ENCODE measurements around the gene HSPB1. TPM values are rescaled to one million over a fixed set of nuclear protein-coding genes. Genes with fewer than 3 reads are reported as not detected.
"Not testable (repeated sequence)": the region's sequence is repeated elsewhere in the genome, so short reads cannot be mapped to it uniquely, and the experiment has no call there.

Gene HSPB1
- total RNA-seq, 1 donor from 2014 or later: 1,074 TPM

DNA sequence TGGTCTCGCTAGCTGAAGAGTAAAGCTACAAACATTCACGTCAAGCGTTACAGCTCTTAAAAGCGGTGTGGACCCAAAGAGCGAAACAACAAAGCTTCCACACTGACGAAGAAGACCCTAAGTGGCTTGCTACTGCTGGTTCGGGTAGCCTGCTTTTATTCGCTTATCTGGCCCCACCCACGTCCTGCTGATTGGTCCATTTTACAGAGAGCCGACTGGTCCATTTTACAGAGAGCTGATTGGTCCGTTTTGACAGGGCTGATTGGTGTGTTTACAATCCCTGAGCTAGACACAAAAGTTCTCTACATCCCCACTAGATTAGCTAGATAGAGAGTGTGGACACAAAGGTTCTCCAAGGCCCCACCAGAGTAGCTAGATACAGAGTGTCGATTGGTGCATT lies 6.4 kb downstream of the HSPB1 start:
- DNase-seq (ENCODE audit: low spot score): not testable (repeated sequence)

DNA sequence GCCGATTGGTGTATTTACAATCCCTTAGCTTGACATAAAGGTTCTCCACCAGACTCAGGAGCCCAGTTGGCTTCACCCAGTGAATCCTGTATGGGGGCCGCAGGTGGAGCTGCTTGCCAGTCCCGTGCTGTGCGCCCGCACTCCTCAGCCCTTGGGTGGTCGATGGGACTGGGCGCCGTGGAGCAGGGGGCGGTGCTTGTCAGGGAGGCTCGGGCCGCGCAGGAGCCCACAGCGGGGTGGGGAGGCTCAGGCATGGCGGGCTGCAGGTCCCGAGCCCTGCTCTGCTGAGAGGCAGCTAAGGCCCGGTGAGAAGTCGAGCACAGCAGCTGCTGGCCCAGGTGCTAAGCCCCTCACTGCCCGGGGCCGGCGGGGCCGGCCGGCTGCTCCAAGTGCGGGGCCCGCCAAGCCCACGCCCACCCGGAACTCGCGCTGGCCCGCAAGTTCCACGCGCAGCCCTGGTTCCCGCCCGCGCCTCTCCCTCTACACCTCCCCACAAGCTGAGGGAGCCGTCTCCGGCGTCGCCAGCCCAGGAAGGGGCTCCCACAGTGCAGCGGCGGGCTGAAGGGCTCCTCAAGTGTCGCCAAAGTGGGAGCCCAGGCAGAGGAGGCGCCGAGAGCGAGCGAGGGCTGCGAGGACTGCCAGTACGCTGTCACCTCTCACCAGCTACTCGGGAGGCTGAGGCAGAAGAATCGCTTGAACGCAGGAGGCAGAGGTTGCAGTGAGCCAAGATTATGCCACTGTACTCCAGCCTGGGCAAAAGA lies 7.0 kb downstream of the HSPB1 start:
- DNase-seq (ENCODE audit: low spot score): not testable (repeated sequence)

DNA sequence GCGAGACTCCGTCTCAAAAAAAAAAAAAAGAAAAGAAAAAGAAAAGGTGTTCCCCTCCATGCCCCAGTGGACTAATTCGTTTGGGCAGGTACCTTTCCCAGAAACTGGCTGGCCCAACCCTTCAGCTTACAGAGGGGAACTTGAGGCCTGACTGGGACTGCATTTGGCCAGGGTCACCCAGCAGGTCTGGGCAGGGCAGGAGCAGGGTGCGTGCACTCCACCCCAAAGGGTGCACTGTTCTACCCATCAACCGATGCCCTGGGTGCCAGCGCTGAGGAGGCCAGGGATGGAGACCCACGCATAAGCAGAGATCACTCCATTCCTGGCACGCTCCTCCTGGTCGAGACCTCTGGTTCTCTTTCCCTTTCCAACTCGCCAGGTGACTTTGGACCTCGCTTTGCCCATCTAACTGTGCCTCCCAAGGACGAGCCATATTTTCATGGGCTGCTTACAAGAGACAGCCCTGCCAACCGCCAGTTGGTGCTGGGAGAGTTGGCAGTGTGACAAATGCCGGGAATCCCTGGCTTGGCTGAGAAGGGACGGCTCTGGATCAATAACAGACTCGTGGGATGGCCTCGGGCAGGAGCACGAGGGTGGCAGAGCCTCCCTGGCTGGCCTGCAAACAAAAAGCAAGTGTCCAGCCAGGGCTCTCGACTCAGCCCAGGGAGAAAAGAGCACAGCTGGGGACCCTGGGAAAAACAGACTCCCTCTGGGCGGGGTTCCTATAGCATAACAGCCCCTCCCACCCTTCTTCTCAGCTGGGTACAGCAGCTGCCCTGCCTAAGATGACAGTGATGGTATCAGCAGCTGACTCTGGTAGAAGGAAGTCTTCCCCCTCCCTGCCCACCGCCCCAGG lies 7.9 kb downstream of the HSPB1 start:
- no peak for DNase-seq (ENCODE audit: low spot score)

DNA sequence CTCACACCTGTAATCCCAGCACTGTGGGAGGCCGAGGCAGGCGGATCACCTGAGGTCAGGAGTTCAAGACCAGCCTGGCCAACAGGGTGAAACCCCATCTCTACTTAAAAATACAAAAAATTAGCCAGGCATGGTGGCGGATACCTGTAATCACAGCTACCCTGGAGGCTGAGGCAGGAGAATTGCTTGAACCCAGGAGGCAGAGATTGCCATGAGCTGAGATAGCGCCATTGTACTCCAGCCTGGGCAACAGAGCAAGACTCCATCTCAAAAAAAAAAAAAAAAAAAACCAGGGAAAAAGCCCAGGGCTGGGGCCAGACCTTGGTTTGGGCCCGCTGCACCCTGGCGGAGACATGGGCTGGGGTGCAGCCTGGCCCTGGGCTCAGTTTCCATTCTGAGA lies 9.4 kb downstream of the HSPB1 start:
- not testable (repeated sequence) for DNase-seq (ENCODE audit: low spot score)

DNA sequence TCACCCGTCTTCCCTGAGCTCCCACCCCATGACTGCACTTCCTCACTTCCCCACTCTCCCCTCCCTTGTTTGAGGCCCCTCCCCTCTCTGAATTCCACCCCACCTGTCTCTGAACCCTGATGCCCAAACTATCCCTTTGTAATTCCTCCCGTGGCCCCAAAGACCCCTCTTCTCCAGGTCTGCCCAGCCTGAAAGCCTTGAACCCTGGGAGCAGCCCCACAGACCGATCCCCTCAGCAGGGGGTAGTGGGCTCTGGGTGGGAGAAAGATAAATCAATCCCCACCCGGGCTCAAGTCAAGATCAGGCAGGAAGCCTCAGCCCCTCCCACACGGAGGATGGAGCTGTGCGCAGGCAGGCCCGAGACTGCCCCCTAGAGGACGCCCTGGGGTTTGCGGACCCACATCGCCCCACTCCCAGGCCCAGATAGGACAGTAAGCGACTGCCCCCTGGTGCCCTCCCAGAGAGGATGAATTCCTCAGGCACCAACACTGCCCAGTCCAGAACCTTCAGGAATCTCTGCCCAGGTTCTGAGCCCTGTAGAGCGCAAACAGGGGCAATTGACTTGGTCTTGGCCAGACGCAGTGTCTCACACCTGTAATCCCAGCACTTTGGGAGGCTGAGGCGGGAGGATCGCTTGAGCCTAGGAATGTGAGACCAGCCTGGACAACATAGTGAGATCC lies 11.7 kb downstream of the HSPB1 start:
- DNase-seq (ENCODE audit: low spot score): peak; percentile 98

DNA sequence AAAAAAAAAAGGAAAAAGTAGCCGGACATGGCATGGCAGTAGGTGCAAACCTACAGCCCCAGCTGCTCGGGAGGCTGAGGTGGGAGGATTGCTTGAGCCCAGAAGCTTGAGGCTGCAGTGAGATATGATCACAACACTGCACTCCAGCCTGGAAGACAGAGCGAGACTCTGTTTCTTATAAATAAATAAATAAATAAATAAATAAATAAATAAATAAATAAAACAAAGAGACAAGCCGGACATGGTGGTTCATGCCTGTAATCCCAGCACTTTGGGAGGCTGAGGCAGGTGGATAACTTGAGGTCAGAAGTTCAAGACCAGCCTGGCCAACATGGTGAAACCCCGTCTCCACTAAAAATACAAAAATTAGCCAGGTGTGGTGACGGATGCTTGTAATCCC lies 12.3 kb downstream of the HSPB1 start:
- not testable (repeated sequence) for DNase-seq (ENCODE audit: low spot score)

DNA sequence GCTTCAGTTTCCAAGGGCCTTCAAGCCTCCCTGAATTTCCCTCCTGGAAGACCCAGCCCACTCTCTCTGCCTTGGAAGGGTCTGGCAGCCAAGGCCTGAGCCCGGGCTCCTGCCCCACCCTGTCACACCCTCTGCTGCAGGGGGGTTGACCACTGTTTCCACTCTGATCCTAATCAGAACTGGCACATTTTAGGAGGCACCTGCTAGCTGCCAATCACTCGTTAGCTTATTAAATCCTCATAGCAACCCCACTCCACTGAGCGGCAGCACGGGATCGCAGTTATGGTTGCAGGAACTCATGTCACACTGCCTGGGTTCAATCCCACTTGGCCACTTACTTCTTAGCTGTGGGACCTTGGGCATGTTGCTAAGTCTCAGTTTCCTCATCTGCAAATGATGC lies 12.9 kb downstream of the HSPB1 start:
- DNase-seq (ENCODE audit: low spot score): no peak

DNA sequence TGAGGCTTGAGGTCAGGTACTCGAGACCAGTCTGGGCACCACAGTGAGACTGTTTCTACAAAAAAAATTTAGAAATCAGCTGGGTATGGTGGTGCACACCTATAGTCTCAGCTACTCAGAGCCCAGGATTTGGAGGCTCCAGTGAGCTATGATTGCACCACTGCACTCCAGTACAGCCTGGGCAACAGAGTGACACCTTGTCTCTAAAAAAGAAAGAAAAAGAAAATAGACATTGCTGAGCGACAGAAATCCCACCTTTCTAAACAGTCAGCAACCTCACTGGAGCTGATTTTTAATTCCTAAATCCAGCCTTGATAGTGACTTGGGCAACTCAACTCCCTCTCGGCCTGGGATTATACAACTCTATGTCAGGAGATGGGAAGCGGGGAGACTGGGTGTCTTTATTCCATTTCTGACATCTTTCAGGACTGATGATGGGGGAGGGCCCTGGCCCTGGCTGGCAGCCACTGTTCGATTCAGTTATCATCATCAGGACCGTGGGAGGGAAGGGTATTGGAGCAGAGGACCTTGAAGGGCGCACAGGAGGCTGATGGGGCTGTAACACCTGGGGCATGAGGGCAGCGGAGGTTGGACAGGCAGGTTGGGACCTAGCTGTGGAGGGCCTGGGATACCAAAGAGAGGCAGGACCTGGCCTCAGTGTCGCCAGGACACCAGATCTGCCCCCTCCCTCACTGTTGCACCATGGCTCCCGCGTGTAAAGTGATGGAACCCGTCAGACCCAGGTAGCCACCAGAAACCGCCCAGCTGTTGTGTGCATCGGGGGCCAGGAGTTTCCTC lies 14.7 kb downstream of the HSPB1 start:
- peak; percentile 49 for DNase-seq (ENCODE audit: low spot score)

DNA sequence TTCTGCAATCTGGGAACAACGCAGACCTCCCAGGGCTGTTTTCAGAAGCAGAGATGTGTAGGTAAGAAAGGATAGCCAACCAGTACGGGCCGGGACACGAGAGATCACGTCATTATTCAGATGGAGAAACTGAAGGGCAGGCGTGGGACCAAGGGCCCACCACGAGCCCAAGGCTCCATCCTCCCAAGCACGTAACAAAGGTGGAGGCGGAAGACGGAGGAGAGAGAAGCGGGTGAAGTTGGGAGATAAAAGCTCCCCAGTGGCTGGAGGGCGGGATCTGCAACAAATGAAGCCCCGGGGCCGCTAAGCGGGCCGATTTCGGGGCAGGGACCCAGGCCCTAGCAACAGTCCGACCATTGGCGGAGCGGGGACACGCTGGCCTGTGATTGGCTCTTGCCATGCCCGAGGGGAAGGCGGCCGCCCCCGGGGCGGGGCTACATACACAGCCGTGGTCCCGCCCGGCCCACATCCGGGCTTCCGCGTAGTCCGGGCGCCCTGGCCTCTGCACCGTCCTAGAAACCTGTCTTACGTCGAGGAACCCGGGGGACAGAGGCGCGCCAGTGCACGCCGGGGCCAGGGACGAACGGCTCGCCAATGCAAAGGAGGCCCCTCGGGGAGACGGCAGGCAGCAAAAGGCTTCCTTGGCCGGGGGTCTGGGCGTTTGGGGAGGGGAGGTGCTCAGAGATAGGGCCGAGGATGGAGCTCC lies 15.5 kb downstream of the HSPB1 start:
- peak; percentile 98 for DNase-seq (ENCODE audit: low spot score)

DNA sequence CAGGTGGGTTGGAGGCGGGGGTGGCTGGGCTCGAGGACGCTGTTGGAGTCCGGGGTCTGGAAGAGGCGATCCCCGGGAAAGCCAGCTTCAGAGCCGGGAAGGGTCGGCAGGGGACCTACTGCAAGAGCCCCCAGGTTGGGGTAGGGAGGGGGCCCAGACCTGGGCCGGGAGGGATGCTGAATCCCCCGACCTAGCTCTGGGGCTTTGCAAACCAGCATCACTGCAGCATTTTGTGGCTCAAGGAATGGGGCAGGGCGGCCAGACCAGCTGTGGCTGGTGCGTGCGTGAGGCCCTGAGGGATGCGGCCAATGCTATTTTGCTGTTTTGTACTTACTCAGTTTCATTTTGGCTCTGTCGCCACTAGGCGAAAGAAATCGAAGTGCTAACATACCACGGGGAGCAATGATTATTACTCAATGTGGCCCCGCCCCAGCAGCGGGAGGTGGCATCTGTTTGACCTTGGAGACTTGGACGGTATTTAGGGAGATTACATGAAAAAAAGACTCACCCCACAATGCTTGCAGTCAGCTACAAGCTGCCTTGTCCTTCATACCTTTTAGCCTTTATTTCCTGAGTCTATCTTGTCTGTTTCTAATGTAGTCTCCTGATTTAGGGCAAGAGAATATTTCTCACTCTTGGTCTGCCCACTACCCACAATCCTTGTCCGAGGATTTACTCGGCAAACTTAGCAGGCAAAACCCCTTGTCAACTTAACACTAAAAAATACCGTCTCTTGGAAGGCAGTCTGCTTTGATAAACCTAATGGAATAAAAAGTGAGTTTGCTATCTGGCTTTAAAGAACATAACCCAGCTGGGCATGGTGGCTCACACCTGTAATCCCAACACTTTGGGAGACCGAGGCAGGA lies 16.2 kb downstream of the HSPB1 start:
- peak; percentile 85 for DNase-seq (ENCODE audit: low spot score)

DNA sequence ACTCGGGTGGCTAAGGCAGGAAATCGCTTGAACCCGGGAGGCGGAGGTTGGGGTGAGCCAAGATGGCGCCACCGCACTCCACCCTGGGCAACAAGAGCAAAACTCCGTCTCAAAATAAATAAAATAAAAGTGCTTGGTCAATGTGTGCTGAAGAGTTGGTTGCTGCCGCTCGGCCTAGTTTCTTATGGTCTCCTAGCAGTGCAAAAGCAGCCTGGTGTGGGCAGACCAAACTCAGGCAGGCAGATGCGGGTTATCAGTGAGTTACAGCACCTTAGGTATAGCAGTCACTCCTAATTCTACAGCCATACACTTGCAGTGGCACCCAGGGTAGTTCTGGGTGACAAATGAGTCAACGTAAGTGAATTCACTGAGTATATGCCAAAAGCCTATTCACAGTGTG lies 22.6 kb downstream of the HSPB1 start:
- DNase-seq (ENCODE audit: low spot score): no peak

DNA sequence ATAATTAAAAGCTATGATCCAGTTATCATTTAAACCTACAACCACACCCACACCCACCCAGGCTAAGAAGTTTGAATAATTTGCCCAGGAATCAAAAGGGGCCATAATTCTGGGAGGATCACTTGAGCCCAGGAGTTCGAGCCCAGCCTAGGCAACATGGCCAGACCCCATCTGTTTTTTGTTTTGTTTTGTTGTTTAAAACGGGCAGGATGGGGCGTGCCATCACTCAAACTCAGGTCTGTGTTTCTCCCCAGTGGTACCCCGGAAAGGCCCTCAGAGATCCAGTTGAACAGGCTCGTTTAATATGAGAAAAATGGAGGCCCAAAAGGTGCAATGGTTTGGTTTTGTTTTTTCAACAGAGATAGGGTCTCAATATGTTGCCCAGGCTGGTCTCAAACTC lies 23.3 kb downstream of the HSPB1 start:
- DNase-seq (ENCODE audit: low spot score): no peak

DNA sequence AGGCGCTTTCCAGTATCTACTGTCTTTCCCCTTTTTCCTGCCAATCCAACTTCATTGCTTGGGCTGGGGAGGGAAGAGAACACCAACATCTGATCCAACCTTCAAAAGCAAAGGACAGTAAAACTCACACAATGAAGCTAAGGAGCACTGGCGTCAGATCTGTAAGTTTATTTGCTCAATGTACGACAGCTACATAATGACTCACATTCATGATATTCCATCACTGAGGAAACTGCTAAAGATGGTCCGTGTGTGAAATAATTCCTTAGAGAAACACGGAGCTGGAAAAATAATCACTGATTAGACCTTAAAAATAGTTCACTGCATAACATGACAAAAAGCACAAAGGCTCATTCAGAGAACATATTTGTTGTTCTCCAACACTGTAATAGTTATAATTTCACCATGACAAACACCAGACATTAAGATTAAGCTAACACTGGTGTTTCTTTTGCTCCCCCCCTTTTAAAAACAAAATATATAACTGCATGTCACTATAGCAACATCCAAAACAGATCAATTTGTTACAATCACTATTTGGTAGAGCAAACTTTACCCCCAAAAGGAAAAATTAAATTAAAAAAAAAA lies 24.3 kb downstream of the HSPB1 start:
- DNase-seq (ENCODE audit: low spot score): no peak

DNA sequence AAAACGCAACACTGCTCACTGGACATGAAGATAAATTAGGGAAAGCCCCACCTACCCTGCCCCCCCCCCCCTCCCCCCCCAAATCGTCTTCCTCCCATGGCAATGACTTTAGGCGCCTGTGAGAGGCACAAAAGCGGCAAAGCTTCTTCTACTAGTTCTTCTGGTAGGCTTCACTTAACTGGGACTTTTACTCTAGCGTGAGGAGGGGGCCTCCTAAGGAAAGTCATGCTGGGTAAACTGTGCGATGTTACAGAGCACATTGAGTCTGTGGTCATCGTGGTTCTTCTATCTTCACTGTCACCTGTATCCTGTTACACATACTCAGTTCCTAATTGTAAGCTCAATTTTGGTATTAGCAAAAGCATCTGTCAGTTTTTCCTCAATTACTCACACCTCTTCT lies 25.1 kb downstream of the HSPB1 start:
- no peak for DNase-seq (ENCODE audit: low spot score)

DNA sequence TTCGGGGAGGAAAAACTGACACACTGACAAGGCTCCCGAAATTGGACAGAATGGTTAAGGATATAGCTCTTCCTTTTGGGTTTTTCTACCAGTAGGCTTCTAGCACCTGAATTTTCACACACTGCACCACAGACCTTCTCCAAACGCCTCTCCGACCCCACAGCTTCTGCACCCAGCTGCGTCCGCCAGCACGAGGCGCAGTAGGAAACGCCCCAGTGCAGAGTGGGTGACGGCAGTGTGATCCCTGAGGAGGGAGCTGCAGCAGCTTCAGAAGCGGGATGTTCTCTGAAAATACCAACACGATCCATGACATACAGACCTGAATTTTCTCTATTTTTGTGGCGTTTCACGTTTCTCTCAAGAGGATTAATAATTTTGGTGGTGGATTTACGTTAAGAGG lies 25.9 kb downstream of the HSPB1 start:
- no peak for DNase-seq (ENCODE audit: low spot score)

DNA sequence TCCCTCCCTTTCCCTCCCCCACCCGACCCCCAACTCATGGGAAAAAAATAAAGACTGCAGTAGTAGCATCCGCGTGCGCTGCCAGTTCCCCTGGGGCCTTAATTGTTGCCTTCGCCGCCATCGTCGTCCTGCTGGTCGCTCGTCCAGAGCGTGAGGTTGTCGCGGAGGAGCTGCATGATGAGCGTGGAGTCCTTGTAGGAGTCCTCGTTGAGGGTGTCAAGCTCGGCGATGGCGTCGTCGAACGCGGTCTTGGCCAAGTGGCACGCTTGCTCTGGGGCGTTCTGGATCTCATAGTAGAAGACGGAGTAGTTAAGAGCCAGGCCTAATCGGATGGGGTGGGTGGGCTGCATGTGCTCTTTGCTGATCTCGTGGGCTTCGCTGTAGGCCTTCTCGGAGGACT lies 27.0 kb downstream of the HSPB1 start:
- no peak for DNase-seq (ENCODE audit: low spot score)

DNA sequence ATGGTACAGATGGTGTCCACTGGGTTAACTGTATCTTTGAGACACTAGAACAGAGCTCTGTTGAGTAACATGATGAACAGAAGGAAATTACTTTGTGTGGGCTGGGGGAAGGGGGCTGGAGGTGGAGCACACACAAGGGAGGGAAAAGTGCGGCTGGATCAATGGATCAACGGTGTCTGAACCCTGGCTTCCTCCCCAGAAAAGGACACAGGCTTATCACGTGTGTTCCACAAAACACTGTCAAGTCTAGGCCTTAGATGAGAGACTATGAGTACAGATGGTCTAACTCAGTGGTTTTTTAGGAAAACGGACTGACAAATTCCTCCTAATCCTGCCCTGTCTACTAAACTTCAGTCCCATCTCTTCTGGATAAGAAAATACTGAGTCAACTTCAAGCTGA lies 27.8 kb downstream of the HSPB1 start:
- DNase-seq (ENCODE audit: low spot score): no peak

DNA sequence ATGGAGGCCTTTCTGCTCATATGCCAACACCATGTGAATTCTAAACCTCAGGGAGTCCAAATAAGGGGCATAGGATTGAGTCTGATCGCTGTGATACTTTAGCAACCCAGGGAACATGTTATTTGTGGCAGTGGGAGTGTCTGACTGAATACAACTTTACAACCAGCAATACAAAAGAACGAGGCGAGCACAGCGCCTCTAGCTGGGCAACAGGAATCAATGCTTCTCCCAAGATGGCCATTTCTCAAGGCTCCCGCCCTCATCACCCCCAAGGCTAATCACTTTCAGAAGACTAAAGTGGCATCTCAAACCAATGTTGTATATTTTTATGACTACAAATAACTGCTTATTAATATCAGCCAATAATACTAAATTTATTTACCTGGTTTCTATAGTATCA lies 28.2 kb downstream of the HSPB1 start:
- DNase-seq (ENCODE audit: low spot score): no peak

DNA sequence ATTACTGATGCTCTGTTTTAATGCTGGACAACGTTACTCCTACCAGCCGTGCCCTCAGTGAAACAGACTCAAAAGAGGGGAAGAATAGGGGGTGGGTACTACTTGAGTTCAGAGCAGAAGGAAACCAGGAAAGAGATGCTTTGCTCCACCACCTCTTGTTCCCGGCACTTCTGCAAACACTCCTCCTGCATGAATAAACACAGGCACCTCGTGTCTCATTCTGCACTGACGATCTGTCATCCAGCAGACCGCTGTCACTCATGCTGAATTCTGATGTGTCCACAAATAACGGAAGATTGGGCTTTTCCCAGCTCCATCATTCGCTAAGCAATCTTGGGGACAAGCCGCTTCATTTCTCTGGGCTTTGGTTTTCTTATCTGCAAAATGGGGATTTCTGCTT lies 29.6 kb downstream of the HSPB1 start:
- DNase-seq (ENCODE audit: low spot score): no peak
